HEK293 (cell line): Measurements from ENCODE around the gene ZNF438.
"Not testable (repeated sequence)": the region's sequence is repeated elsewhere in the genome, so short reads cannot be mapped to it uniquely, and the experiment has no call there.

Experiments
- CTCF ChIA-PET: fragments of 350-600 bp; formaldehyde crosslinking; extraction: SDS; loops from one replicate; lab custom pipeline; 2021; ENCODE audit warnings: antibody characterized with exemption; lab: Yijun Ruan, JAX
- POLR2A ChIA-PET: fragments of 300-600 bp; formaldehyde crosslinking; extraction: SDS; loops from one replicate; lab custom pipeline; 2020; ENCODE audit warnings: antibody characterized with exemption, inconsistent platforms; lab: Yijun Ruan, JAX
- H3K27ac ChIP-seq: fragments of 200-500 bp; sonication (Bioruptor generic); 2 replicates; pipeline ENCODE4 v1.5.1; 2014; ENCODE audit warnings: low read depth, low read length, control low read depth, inconsistent platforms; ENCODE audit errors: extremely low read depth
- H3K36me3 ChIP-seq, 2 experiments: fragments of 200-500 bp in 1 of 2; sonication (Bioruptor generic) in 1 of 2; 1 replicate in 1 of 2; 2 replicates in 1 of 2; pipeline ENCODE4 v1.5.1; 2014 to 2017; ENCODE audit warnings: inconsistent platforms in 2 of 2, low read length in 2 of 2; ENCODE audit not compliant: control insufficient read depth in 2 of 2, insufficient read depth in 1 of 2
- H3K4me1 ChIP-seq: fragments of 200-500 bp; sonication (Bioruptor generic); 2 replicates; pipeline ENCODE4 v1.5.1; 2014; ENCODE audit warnings: mild to moderate bottlenecking, low read length, inconsistent platforms; ENCODE audit not compliant: control insufficient read depth, insufficient read depth
- H3K4me3 ChIP-seq: 2 replicates; pipeline ENCODE4 v1.5.1; 2011; ENCODE audit warnings: low read depth, mild to moderate bottlenecking, control low read depth, low read length, moderate library complexity
- H3K9me3 ChIP-seq: fragments of 200-500 bp; sonication (Bioruptor generic); 2 replicates; pipeline ENCODE4 v1.5.1; 2014; ENCODE audit warnings: low read depth, low read length, inconsistent platforms; ENCODE audit not compliant: control insufficient read depth, insufficient read depth
- GLIS1 ChIP-seq: fragments of 450-650 bp; formaldehyde crosslinking; IDR thresholded peaks from 2 replicates; pipeline ENCODE4 v1.5.1; 2016; ENCODE audit warnings: missing biosample characterization, missing genetic modification characterization
- HIC1 ChIP-seq: fragments of 450-650 bp; formaldehyde crosslinking; IDR thresholded peaks from 2 replicates; pipeline ENCODE4 v1.5.1; 2016; ENCODE audit warnings: missing biosample characterization, missing genetic modification characterization
- KLF7 ChIP-seq: fragments of 450-650 bp; formaldehyde crosslinking; IDR thresholded peaks from 2 replicates; pipeline ENCODE4 v1.5.1; 2016; ENCODE audit warnings: missing biosample characterization, missing genetic modification characterization, borderline replicate concordance
- SP7 ChIP-seq: fragments of 450-650 bp; formaldehyde crosslinking; IDR thresholded peaks from 2 replicates; pipeline ENCODE4 v1.5.1; 2016; ENCODE audit warnings: missing biosample characterization, missing genetic modification characterization
- ZBTB17 ChIP-seq: fragments of 450-650 bp; formaldehyde crosslinking; IDR thresholded peaks from 2 replicates; pipeline ENCODE4 v1.5.1; 2016; ENCODE audit warnings: missing biosample characterization, missing genetic modification characterization
- ZBTB20 ChIP-seq: fragments of 450-650 bp; formaldehyde crosslinking; IDR thresholded peaks from 2 replicates; pipeline ENCODE4 v1.5.1; 2016; ENCODE audit warnings: missing biosample characterization, missing genetic modification characterization
- ZBTB21 ChIP-seq: fragments of 450-650 bp; formaldehyde crosslinking; IDR thresholded peaks from 2 replicates; pipeline ENCODE4 v1.5.1; 2017; ENCODE audit warnings: missing biosample characterization, missing genetic modification characterization
- ZNF19 ChIP-seq: fragments of 450-650 bp; formaldehyde crosslinking; IDR thresholded peaks from 2 replicates; pipeline ENCODE4; 2016; ENCODE audit warnings: missing biosample characterization, missing genetic modification characterization, low read depth
- ZNF202 ChIP-seq: fragments of 450-650 bp; formaldehyde crosslinking; IDR thresholded peaks from 2 replicates; pipeline ENCODE4 v1.5.1; 2016; ENCODE audit warnings: missing biosample characterization, missing genetic modification characterization, borderline replicate concordance
- ZNF24 ChIP-seq: fragments of 450-650 bp; formaldehyde crosslinking; IDR thresholded peaks from 2 replicates; pipeline ENCODE4 v1.5.1; 2016; ENCODE audit warnings: missing biosample characterization, missing genetic modification characterization
- ZNF26 ChIP-seq: fragments of 450-650 bp; formaldehyde crosslinking; IDR thresholded peaks from 2 replicates; pipeline ENCODE4 v1.5.1; 2016; ENCODE audit warnings: missing biosample characterization, missing genetic modification characterization
- ZNF311 ChIP-seq: fragments of 450-650 bp; formaldehyde crosslinking; IDR thresholded peaks from 2 replicates; pipeline ENCODE4 v1.5.1; 2017; ENCODE audit warnings: missing biosample characterization, missing genetic modification characterization, borderline replicate concordance
- ZNF354C ChIP-seq: fragments of 450-650 bp; formaldehyde crosslinking; IDR thresholded peaks from 2 replicates; pipeline ENCODE4 v1.5.1; 2016; ENCODE audit warnings: missing biosample characterization, missing genetic modification characterization, low read depth, borderline replicate concordance
- ZNF394 ChIP-seq: fragments of 450-650 bp; formaldehyde crosslinking; IDR thresholded peaks from 2 replicates; pipeline ENCODE4 v1.5.1; 2016; ENCODE audit warnings: missing biosample characterization, missing genetic modification characterization, mild to moderate bottlenecking, moderate library complexity, borderline replicate concordance
- ZNF549 ChIP-seq: fragments of 450-650 bp; IDR thresholded peaks from 2 replicates; pipeline ENCODE4 v1.5.1; 2018; ENCODE audit warnings: missing biosample characterization, missing genetic modification characterization, mild to moderate bottlenecking, inconsistent platforms, moderate library complexity
- ZNF555 ChIP-seq: fragments of 450-650 bp; formaldehyde crosslinking; conservative IDR thresholded peaks from 2 replicates; pipeline ENCODE4 v1.5.1; 2017; ENCODE audit warnings: missing biosample characterization, mild to moderate bottlenecking, missing genetic modification characterization, inconsistent platforms
- ZNF629 ChIP-seq: fragments of 450-650 bp; formaldehyde crosslinking; IDR thresholded peaks from 2 replicates; pipeline ENCODE4 v1.5.1; 2017; ENCODE audit warnings: missing biosample characterization, missing genetic modification characterization

Gene ZNF438

GRCh38 chr10:31039006-31039405 is 7.3 kb upstream of the ZNF438 start:
- H3K4me1 ChIP-seq, H3K36me3 ChIP-seq, POLR2A ChIA-PET, H3K27ac ChIP-seq, CTCF ChIA-PET, H3K4me3 ChIP-seq, H3K9me3 ChIP-seq: not testable (repeated sequence)

- Histone ChIP-seq H3K9me3 (no peaks in the 10 kb centered on the region), H3K27ac (no peak overlapping the region), H3K36me3 (no peaks in the 10 kb centered on the region)
- POLR2A ChIA-PET = no interaction called here
- CTCF ChIA-PET = no interaction called here
- TF ChIP-seq ZNF26 (tag by site-specific recombination) (no peak), HIC1 (tag by site-specific recombination) (no peak), ZNF311 (no peak), ZBTB21 (no peak)
- TF ChIP-seq, all 188 proteins: peak for 0
- H3K4me1 ChIP-seq = no peaks in the 10 kb centered on the region
- no peak overlapping the region for H3K4me3 ChIP-seq
Measured at GRCh38 chr10:31037749-31038148, 6.1 kb upstream of the ZNF438 start.

GRCh38 chr10:31036209-31036608 is 4.5 kb upstream of the ZNF438 start:
- peak; percentile 93 for TF ChIP-seq GLIS1 (tag by site-specific recombination)
- no peak for TF ChIP-seq KLF7 (tag by site-specific recombination)
- TF ChIP-seq ZNF629 (tag by site-specific recombination) = 0 out of 2 replicates have a peak, but pooled peaks have one; percentile 10
- no peak for TF ChIP-seq ZNF555 (tag by site-specific recombination)
- TF ChIP-seq SP7 (tag by site-specific recombination) = peak; percentile 46; the same call in 1 of the 2 replicates
- TF ChIP-seq ZBTB17 (tag by site-specific recombination) = 0 out of 2 replicates have a peak, but pooled peaks have one; percentile 42
- no peak for TF ChIP-seq ZNF549 (tag by site-specific recombination)
- TF ChIP-seq ZNF24 (tag by site-specific recombination) = no peak
- no peak for TF ChIP-seq ZNF354C
- TF ChIP-seq ZNF394 (tag by site-specific recombination) = 0 out of 2 replicates have a peak, but pooled peaks have one; percentile 15
- no peak for TF ChIP-seq ZBTB20 (tag by site-specific recombination)
- no peak for TF ChIP-seq ZNF19 (tag by site-specific recombination)
- no peak for TF ChIP-seq ZNF202
- TF ChIP-seq, all 188 proteins: peak for 5
- Histone ChIP-seq H3K4me1 (no peaks in the 10 kb centered on the region), H3K36me3 (no peaks in the 10 kb centered on the region), H3K27ac (no peak overlapping the region), H3K9me3 (no peaks in the 10 kb centered on the region), H3K4me3 (no peak overlapping the region)
- ChIA-PET POLR2A (no interaction called here), CTCF (no interaction called here)
